HL-60/S4 treated with phorbol 12-myristate 13-acetate at 8.2 ng/mL for 4 days and 3 days (cell line): ENCODE measurements around the gene EPS8.
"Not testable (repeated sequence)": the region's sequence is repeated elsewhere in the genome, so short reads cannot be mapped to it uniquely, and the experiment has no call there.

Experiments
- in situ Hi-C: fragments of 300-500 bp; cut with MboI; formaldehyde crosslinking; loops from 2 replicates; pipeline ENCODE4 v1.15.0; 2022; ENCODE audit warnings: low sequenced_read_pairs

The EPS8 gene

GRCh38 chr12:15767301-15767700, 21.9 kb downstream of the EPS8 start:
- in situ Hi-C loops = no loop called here

DNA sequence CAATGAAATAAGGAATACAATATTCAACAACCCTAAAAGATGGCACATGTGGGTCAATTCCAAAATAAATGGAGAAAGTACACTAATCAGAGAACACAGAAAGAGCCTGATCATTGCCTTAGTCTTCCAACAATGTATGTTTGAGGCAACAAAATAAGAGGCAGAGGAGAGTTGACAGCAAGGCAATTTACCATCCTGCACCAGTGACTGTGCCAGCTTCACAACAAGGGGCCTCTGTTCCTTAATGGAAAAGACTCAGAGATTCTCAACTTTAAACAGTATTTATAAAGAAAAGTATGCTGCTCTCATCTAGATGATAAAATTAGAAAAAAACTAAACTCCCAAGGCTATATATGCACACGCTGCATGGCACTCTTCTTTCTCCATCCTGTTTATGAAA, 25.9 kb downstream of the EPS8 start:
- in situ Hi-C loops = no loop called here

- in situ Hi-C loops = not testable (repeated sequence)
Measured at GRCh38 chr12:15762162-15762561, 27.0 kb downstream of the EPS8 start.

GRCh38 chr12:15757553-15758255, 31.5 kb downstream of the EPS8 start:
- in situ Hi-C loops = no loop called here

DNA sequence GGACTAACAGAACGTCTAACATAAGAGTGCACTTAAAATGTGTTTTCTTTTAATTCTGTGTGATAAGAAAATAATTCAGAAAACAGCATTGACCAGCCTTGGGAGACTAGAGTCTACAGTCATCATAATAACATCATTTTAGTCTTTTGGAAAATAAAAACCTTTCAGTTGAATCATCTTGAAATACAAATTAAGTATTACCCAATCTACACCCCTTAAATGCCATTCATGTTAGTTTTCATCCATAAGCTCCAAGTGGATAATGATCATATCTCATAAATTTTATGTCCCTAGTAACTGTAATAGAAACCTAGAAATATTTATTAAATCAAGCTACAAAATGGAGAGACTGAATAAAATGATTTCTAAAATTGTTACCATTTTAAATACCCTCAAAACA, 32.4 kb downstream of the EPS8 start:
- in situ Hi-C loops = no loop called here

GRCh38 chr12:15754233-15754632, 35.0 kb downstream of the EPS8 start:
- in situ Hi-C loops = no loop called here

DNA sequence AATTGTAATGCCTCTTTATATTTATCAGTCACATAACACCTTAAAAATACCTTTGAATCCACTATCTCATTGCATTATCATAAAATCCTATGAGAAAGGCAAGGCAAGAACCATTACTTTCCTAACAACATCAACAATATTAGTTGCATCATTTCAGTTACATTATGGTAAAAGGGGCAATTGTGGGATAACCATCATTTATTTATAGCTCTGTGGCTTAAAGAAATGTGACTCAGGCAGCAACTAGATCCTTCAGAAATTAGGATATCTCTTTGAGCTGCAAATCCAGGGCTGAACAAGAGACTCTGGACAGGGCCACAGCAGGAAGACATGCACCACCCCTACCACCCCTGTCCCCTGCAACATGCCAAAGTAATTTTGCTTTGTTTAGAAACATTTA, 36.4 kb downstream of the EPS8 start:
- in situ Hi-C loops = no loop called here

GRCh38 chr12:15751741-15752140, 37.4 kb downstream of the EPS8 start:
- in situ Hi-C loops = no loop called here

DNA sequence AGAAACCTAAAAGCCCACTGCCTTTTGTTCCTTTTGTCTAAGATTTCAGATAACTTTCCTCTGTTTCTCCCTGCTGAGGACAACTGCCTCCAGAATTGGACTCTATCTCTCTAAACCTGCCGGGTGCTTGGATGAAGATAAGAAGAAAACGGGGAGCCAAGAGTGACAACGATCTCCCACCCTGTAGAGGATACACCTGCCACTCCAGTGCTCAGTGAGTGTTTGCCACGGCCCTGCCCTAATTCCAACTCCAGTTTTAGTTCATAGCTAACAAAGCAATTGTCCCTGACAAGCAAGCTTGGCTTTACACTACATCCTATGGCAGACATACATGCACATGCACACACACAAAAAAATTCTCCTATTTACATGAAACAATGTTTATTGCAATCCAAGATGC, 39.3 kb downstream of the EPS8 start:
- in situ Hi-C loops = no loop called here

DNA sequence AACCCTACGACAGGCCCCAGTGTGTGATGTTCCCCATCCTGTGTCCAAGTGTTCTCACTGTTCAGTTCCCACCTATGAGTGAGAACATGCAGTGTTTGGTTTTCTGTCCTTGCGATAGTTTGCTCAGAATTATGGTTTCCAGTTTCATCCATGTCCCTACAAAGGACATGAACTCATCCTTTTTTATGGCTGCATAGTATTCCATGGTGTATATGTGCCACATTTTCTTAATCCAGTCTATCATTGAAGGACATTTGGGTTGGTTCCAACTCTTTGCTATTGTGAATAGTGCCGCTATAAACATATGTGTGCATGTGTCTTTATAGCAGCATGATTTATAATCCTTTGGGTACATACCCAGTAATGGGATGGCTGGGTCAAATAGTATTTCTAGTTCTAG, 47.3 kb downstream of the EPS8 start:
- in situ Hi-C loops = not testable (repeated sequence)

- in situ Hi-C loops = no loop called here
Measured at GRCh38 chr12:15741082-15741481, 48.1 kb downstream of the EPS8 start.

DNA sequence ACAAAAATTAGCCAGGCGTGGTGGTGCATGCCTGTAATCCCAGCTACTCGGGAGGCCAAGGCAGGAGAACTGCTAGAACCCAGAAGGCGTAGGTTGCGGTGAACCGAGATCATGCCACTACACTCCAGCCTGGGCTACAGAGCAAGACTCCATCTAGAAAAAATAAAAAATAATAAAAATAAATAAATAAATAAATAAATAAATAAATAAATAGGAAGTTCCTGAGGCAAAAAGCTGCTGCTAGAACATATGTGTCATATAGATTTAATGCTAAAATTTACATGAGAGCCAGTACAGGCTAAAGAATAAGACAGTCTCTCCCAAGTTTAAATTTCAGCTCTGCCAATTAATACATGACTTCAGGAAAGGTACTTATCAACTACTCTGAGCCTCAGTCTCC, 48.8 kb downstream of the EPS8 start:
- in situ Hi-C loops = not testable (repeated sequence)

GRCh38 chr12:15738438-15739015, 50.7 kb downstream of the EPS8 start:
- in situ Hi-C loops = no loop called here

DNA sequence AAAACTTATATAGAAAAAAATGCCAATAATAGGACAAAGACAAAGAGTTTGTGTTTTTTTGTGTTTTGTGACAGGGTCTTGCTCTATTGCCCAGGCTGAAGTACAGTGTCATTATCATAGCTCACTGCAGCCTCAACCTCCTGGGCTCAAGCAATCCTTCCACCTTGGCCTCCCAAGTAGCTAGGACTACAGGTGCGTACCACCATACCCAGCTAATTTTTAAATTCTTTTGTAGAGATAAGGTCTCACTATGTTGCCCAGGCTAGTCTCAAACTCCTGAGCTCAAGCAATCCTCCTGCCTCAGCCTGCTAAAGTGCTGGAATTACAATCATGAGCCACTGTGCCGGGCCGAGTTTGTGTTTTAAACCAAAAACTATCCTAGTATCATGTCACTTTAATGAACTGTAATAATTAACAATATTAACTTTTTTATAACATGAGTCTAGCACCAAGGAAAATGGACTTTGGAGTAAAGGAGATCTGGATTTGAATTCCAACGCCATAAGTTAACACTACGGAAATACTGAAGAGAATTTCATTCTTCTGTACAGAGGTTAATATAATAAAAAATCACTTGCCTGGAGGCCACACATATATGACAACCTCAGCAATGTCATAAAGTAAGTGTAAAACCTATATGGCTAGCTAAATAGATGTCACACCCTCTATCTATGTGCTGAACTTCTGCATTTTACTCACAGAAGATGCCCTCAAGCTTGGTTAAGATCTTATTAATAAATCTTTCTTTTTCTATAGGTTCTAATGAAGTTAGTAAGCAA, 53.2 kb downstream of the EPS8 start:
- in situ Hi-C loops = no loop called here

GRCh38 chr12:15733136-15733535, 56.1 kb downstream of the EPS8 start:
- in situ Hi-C loops = no loop called here

GRCh38 chr12:15732341-15733061, 56.7 kb downstream of the EPS8 start:
- in situ Hi-C loops = no loop called here

DNA sequence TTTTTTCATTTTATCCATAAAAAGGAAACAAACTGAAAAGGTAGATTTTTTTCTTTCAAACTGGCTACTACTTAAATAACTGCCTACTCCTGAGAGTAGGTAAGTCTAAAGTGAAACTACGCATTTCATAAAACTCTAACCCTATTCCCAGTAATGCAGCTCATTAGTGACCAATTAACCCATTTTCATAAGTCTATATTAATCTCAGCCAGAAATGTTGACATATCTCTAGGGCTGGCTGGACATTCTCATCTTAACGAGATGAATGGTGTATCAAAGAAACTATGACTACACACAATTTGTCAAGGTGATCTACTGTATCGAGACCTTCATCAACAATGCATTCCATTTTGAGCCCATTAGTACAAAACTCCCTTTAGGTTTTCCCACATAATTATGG, 57.2 kb downstream of the EPS8 start:
- in situ Hi-C loops = no loop called here

DNA sequence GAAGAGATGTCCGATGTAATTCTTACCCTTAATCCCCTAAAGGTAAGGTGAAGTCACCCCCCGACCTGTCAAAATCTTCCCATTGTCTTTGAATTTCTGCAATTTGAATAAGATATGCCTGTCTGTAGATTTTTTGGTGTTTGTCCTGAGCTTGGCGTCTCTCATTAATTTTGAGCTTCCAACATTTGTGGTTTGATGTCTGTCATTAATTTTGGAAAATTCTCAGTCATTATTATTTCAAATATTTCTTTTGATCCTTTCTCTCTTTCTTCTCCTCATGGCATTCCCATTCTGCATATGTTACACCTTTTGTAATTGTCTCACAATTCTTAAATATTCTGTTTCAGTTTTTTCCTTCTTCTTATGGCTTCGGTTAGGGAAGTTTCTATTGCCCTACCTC, 60.1 kb downstream of the EPS8 start:
- in situ Hi-C loops = no loop called here

DNA sequence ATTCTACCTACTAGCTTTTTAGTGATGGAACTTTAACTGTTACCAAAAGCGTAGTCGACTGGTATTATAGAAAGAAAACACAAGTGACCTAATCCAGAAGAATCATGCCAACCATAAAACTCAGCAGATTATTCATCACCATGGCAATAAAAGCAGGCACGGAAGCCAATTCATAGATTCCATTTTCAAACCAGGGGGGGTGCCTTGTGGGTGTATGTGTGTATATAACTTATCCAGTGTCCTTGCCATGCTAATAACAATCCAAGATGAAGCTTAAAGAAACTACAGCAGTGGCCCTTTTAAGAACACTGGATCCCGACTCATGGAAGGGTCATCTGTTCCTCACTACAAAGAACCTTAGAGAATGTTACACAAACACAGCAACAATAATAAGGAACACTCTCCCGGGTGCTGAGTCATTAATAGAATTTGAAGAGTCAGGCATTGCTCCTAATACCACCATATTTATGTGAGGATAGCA, 61.0 kb downstream of the EPS8 start:
- in situ Hi-C loops = no loop called here

- in situ Hi-C loops = no loop called here
Measured at GRCh38 chr12:15726878-15727150, 62.4 kb downstream of the EPS8 start.

DNA sequence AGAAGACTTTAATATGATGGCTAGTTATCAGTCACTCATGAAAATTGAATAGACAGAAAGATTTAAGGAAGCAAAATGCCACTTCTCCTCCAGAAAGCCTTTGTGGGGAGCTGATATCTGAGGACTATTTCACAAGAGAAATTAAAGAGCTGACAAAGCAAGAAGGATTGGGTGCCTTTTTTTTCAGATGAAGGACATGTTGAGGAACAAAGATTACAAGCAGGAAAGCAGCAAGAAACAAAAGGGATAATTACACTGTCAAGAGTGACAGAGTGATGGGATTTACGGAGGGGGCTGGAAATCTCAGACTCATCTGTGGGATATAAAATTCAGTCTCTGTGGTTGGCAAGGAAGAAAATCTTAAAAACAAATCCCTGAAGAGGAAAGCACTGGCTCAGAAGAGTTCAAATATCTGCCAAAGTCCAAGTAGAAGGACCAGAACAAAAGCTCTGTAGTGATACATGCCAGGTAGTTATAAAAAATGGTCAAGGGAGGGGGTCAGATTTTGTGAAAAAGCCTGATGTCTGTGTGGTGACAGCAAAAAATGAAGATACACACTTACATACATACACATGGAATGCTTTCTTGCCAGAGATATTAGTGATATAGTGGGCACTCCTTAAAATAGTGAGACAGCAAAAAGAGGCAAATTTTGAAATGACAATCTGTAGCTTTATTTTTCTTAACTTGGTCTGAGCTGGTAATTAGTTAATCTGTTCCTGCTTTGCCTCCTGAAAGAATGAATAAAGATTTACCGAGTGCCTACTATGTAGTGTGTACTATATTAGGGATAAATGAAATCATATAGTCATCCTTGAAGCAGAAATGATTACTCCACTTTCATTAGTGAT, 62.9 kb downstream of the EPS8 start:
- in situ Hi-C loops = no loop called here
